Loucy (cell line): ENCODE measurements around the gene RSBN1.

ENCODE experiments used
- H2AFZ ChIP-seq: fragments of 200-600 bp; sonication (generic); 2 replicates; pipeline ENCODE4 v1.6.0; 2016; ENCODE audit warnings: antibody characterized with exemption, mild to moderate bottlenecking, low read length, moderate library complexity
- H3F3A ChIP-seq: fragments of 200-600 bp; 2 replicates; pipeline ENCODE4 v1.6.0; 2016; ENCODE audit warnings: antibody characterized with exemption, low read depth, mild to moderate bottlenecking
- H3K27me3 ChIP-seq: fragments of 200-600 bp; sonication (generic); 2 replicates; pipeline ENCODE4 v1.6.1; 2014; ENCODE audit warnings: low read length, mild to moderate bottlenecking; ENCODE audit not compliant: insufficient read depth, poor library complexity, severe bottlenecking
- H3K36me3 ChIP-seq: fragments of 200-600 bp; sonication (generic); 2 replicates; pipeline ENCODE4 v1.6.1; 2016; ENCODE audit warnings: low read length; ENCODE audit not compliant: insufficient read depth
- H3K4me1 ChIP-seq: fragments of 200-600 bp; sonication (generic); 2 replicates; pipeline ENCODE4 v1.5.1; 2014; ENCODE audit warnings: low read length, mild to moderate bottlenecking; ENCODE audit not compliant: insufficient read depth, poor library complexity, severe bottlenecking
- H3K4me2 ChIP-seq: fragments of 200-600 bp; sonication (generic); 2 replicates; pipeline ENCODE4 v1.6.0; 2014; ENCODE audit warnings: antibody characterized with exemption, low read length, low read depth, mild to moderate bottlenecking; ENCODE audit not compliant: poor library complexity, severe bottlenecking
- H3K4me3 ChIP-seq: fragments of 200-600 bp; sonication (generic); 2 replicates; pipeline ENCODE4 v1.5.1; 2014; ENCODE audit warnings: low read length, mild to moderate bottlenecking, mixed read lengths; ENCODE audit not compliant: poor library complexity, severe bottlenecking
- H3K79me2 ChIP-seq: fragments of 200-600 bp; sonication (generic); 2 replicates; pipeline ENCODE4 v1.6.1; 2014; ENCODE audit warnings: low read length; ENCODE audit not compliant: insufficient read depth
- H3K9ac ChIP-seq: fragments of 200-600 bp; sonication (generic); 2 replicates; pipeline ENCODE4 v1.6.0; 2014; ENCODE audit warnings: mild to moderate bottlenecking, low read depth, low read length, moderate library complexity; ENCODE audit not compliant: poor library complexity, severe bottlenecking
- H3K9me2 ChIP-seq: fragments of 200-600 bp; sonication (generic); replicated peaks from 2 replicates; pipeline ENCODE4 v1.6.1; 2016; ENCODE audit warnings: low read depth, low read length, mixed read lengths
- H3K9me3 ChIP-seq: fragments of 200-600 bp; sonication (generic); 2 replicates; pipeline ENCODE4 v1.6.1; 2014; ENCODE audit warnings: mild to moderate bottlenecking, antibody characterized with exemption, low read length, low read depth; ENCODE audit not compliant: insufficient read depth
- H4K20me1 ChIP-seq: fragments of 200-600 bp; sonication (generic); 2 replicates; pipeline ENCODE4 v1.6.0; 2014; ENCODE audit warnings: antibody characterized with exemption, low read length, mild to moderate bottlenecking; ENCODE audit not compliant: insufficient read depth, poor library complexity, severe bottlenecking
- EZH2phosphoT487 ChIP-seq: fragments of 200-600 bp; IDR thresholded peaks from 2 replicates; pipeline ENCODE4 v1.6.1; 2018; ENCODE audit warnings: antibody characterized with exemption, mild to moderate bottlenecking, moderate library complexity, borderline replicate concordance
- TF ChIP-seq, protein P1 (sequence below): fragments of 200-600 bp; sonication (generic); conservative IDR thresholded peaks from 2 replicates; pipeline ENCODE4 v1.5.1; 2014; ENCODE audit warnings: mild to moderate bottlenecking, antibody characterized with exemption, low read length

RSBN1 gene

DNA sequence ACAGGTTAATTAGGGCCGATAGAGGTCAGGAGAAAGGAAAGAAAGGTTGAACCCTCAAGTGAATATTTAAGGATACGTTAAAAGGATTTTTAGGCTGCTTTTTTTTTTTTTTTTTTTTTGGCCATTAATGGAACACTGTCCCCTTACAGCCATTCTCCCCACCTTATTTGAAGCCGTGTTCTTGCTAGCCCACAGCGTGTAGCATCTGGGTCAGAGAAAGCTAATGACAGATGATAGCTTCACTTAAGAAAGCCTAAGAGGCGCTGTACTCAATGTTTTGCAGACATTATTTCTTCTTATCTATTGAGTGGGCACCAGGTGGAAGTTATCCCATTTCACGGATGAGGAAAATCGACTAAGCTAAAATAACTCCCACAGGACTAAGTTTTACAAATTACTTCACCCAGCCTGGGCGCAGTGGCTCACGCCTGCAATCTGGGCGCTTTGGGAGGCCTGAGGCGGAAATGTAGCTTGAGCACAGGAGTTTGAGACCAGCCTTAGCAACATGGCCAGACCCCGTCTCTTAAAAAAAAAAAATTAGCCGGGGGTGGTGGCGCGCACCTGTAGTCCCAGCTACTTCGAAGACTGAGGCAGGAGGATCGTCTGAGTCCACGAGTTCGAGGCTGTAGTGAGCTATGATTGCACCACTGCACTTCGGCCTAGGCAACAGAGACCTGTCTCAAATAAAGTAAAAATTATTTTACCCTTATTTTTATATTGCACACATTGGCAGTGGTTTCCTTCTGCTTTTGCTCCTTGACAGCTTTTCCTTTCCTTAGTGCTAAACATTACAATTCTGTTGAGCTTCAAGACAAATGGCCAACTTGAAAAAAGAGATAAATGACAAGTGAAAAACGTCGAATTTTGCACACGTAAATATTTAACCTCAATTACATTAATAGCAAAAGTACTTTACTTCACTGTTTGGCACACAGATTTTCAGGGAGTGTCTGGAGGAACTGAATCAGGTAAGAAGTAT lies 51.9 kb downstream of the RSBN1 start:
- TF ChIP-seq, protein P1, sequence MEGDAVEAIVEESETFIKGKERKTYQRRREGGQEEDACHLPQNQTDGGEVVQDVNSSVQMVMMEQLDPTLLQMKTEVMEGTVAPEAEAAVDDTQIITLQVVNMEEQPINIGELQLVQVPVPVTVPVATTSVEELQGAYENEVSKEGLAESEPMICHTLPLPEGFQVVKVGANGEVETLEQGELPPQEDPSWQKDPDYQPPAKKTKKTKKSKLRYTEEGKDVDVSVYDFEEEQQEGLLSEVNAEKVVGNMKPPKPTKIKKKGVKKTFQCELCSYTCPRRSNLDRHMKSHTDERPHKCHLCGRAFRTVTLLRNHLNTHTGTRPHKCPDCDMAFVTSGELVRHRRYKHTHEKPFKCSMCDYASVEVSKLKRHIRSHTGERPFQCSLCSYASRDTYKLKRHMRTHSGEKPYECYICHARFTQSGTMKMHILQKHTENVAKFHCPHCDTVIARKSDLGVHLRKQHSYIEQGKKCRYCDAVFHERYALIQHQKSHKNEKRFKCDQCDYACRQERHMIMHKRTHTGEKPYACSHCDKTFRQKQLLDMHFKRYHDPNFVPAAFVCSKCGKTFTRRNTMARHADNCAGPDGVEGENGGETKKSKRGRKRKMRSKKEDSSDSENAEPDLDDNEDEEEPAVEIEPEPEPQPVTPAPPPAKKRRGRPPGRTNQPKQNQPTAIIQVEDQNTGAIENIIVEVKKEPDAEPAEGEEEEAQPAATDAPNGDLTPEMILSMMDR: 0 out of 2 replicates have a peak, but pooled peaks have one; percentile 9
- TF ChIP-seq EZH2phosphoT487: no peak
- Histone ChIP-seq H3K27me3 (no peaks in the 10 kb centered on the region), H3K4me1 (peaks cover 25% of the 10 kb centered on the region), H3K79me2 (peaks cover 33% of the 10 kb centered on the region), H3K4me3 (peak overlapping the region; percentile 82), H3K9me2 (no peaks in the 10 kb centered on the region), H3K9me3 (no peaks in the 10 kb centered on the region), H3F3A (peaks cover 21% of the 10 kb centered on the region), H3K9ac (peak overlapping the region; percentile 78), H4K20me1 (peaks cover 2% of the 10 kb centered on the region), H3K4me2 (peak overlapping the region; percentile 72), H2AFZ (peak overlapping the region; percentile 95), H3K36me3 (peaks cover 23% of the 10 kb centered on the region; the same call in 1 of the 2 replicates)

DNA sequence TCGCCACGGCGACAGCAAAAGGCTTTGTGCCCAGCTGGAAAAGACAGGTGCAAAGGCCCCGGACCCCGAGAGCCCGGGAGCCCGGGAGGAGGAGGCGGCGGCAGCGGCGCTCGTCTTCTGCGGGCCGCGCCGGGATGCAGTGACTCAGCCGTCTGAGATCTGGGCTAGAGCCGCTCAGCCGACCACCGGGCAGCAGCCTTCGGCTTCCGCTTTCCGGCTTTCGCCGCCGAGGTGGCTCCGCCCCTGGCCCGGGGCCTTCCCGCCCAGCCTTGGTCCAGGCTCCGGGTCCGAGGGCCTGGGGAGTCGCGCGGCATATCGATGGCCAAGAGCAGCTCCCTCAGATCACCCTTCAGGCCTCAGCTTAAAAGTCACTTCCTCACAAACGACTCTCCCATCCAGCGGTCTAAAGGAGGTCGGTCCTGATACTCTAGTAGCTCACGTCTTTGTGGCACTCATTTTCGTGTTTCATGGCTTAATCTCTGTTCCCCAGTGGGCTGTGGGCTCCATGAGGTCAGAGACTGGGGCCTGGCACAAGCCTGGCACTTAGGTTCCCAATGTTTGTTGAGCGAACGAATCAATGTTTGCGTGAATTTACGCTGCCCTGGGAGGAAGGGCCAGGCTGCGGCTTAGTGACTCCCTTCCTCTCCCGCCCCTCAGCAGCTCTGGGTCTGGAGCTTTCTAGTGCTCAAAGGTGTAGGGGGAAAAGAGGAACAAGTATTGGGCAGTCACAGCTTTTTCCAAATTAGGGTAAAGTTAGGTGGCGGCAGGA lies 52.8 kb downstream of the RSBN1 start, which contains the start of gene PHTF1:
PHTF1 (minus strand) TSS at position 154 of the 769 bp plus-strand sequence. CDS start 783 bp downstream, outside the sequence.
- Histone ChIP-seq H3F3A (peaks cover 21% of the 10 kb centered on the region), H2AFZ (peak within 1 kb of the TSS; percentile 95), H3K9me3 (no peaks in the 10 kb centered on the region), H3K36me3 (peaks cover 14% of the 10 kb centered on the region; the same call in 1 of the 2 replicates), H3K4me2 (peak within 1 kb of the TSS; percentile 72), H3K4me1 (peaks cover 28% of the 10 kb centered on the region), H3K9me2 (no peaks in the 10 kb centered on the region), H4K20me1 (peaks cover 5% of the 10 kb centered on the region), H3K4me3 (peak within 1 kb of the TSS; percentile 82), H3K9ac (peak within 1 kb of the TSS; percentile 78), H3K27me3 (no peaks in the 10 kb centered on the region), H3K79me2 (peaks cover 39% of the 10 kb centered on the region)
- TF ChIP-seq EZH2phosphoT487: no peak
- TF ChIP-seq, protein P1: no peak

DNA sequence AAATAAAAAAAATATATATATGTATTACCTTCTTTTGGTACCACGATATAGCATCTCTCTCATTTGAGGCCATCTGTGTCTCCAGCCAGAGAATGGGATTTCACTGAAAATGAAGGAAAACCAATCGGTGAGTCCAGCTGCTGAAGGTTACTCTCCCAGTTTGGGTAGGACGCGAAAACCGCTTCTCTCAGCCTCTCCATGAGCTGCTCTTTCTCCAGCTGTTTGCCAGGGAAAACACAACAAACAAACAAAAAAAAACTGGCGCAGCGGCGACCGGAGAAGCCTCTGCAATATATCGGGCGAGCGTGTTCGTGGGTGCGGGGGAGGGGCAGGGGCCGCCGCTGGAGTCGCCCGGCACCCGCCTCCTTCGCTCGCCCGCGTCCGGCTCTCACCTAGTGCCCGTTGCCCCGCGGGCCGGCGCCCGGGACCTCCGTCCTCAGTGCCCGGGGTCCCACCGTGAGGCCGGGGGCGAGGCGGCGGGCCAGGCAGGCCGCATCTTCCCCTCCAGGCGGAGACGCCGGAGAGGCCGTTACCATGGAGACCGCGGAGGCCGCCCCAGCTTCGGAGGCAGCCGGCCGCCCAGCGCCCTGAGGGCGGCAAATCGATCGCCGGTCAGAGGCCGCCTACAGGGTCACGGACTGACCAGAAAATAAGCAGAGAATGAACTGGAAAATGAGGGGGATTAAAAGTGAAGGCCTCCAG lies 53.5 kb downstream of the RSBN1 start:
- Histone ChIP-seq H3K79me2 (peaks cover 46% of the 10 kb centered on the region), H2AFZ (peak overlapping the region; percentile 95), H3F3A (peaks cover 21% of the 10 kb centered on the region), H3K9me2 (no peaks in the 10 kb centered on the region), H3K36me3 (peaks cover 7% of the 10 kb centered on the region; the same call in 1 of the 2 replicates), H3K9me3 (no peaks in the 10 kb centered on the region), H3K4me3 (peak overlapping the region; percentile 82), H3K9ac (peak overlapping the region; percentile 78), H3K27me3 (no peaks in the 10 kb centered on the region), H3K4me2 (peak overlapping the region; percentile 72), H4K20me1 (peaks cover 5% of the 10 kb centered on the region), H3K4me1 (peaks cover 28% of the 10 kb centered on the region)
- TF ChIP-seq, protein P1: no peak
- no peak for TF ChIP-seq EZH2phosphoT487
